ENCODE measurements around the gene HMGB4.

The HMGB4 gene

DNA sequence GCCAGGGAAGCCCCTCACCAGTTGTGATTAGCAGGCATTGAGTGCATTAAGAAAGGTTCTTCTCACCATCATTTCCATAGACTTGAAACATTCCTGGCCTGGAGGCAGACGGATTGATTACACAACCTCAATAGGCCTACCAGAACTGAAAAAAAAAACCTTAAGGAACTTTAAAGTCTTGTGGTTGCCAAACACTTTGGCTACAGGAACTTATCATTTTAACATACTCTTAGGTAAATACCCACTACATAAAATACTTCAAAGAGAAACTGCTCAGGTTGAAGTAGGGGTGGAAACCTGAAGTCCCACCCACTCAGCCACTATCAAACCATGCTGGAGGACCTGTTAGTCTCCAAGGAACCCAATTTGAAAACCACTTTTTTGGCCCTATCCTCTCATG, 22.4 kb upstream of the HMGB4 start:
- H3K36me3 ChIP-seq, result no peaks in the 10 kb centered on the region
- no peaks in the 10 kb centered on the region for H4K20me1 ChIP-seq

GRCh38 chr1:33842348-33842747, 21.5 kb upstream of the HMGB4 start:
- H3K9me3 ChIP-seq (replicated peaks in 1 of 11), result no peaks in the 10 kb centered on the region
- H3K4me2 ChIP-seq, result no peak overlapping the region
- no peak overlapping the region for H3K27ac ChIP-seq
- H3K9ac ChIP-seq, result no peak overlapping the region
- H3K4me1 ChIP-seq, result no peaks in the 10 kb centered on the region
- no peaks in the 10 kb centered on the region for H4K20me1 ChIP-seq
- H3K27me3 ChIP-seq, result no peaks in the 10 kb centered on the region
- TF ChIP-seq Cebpa-rat (IDR thresholded peaks at IDR 0.05), result no peak
- H3K36me3 ChIP-seq, result no peaks in the 10 kb centered on the region
- H3K4me3 ChIP-seq, result no peak overlapping the region

More for the DNA sequence above, 22.4 kb upstream of the HMGB4 start:
- H3K4me3 ChIP-seq, result no peak overlapping the region
- no peak overlapping the region for H3K27ac ChIP-seq
- TF ChIP-seq Cebpa-rat (IDR thresholded peaks at IDR 0.05), result no peak
- no peaks in the 10 kb centered on the region for H3K4me1 ChIP-seq
- H3K27me3 ChIP-seq, result no peaks in the 10 kb centered on the region
- H3K9ac ChIP-seq, result no peak overlapping the region
- H3K4me2 ChIP-seq, result no peak overlapping the region
- H3K9me3 ChIP-seq (replicated peaks in 1 of 11), result peaks cover 0 to 8% (median 5%) of the 10 kb centered on the region in 11 experiments; a peak in 9 of 22 replicates

- TF ChIP-seq Cebpa-rat (IDR thresholded peaks at IDR 0.05), result no peak
- no peak overlapping the region for H3K4me3 ChIP-seq
- no peaks in the 10 kb centered on the region for H3K4me1 ChIP-seq
- H3K9ac ChIP-seq, result no peak overlapping the region
- no peak overlapping the region for H3K27ac ChIP-seq
- H4K20me1 ChIP-seq, result no peaks in the 10 kb centered on the region
- H3K27me3 ChIP-seq, result no peaks in the 10 kb centered on the region
- no peaks in the 10 kb centered on the region for H3K9me3 ChIP-seq (replicated peaks in 1 of 11)
- H3K36me3 ChIP-seq, result no peaks in the 10 kb centered on the region
- no peak overlapping the region for H3K4me2 ChIP-seq
These were observed 19.7 kb upstream of the HMGB4 start for GRCh38 chr1:33844166-33844565.

DNA sequence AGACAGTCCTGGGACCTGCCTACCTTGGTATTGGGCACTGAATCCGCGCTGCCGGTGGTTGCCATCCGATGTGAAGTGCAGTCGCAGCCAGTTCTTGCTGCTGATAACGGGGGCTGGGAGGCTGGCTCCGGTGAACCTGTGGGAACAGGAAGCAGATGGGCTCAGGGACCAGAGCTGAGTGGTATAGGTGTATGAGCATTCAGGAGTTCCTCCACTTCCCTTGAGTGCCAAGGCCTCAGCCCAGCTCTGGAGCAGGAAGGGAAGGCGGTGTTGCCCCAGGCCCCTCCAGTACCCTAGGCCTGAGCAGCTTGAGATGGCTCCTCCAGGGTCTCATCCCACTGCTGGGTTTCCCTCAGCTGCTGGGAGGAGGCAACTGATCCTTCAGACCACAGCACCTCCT, 17.0 kb upstream of the HMGB4 start:
- Histone ChIP-seq H4K20me1 (no peaks in the 10 kb centered on the region), H3K36me3 (no peaks in the 10 kb centered on the region), H3K9me3 (replicated peaks in 1 of 11) (no peaks in the 10 kb centered on the region), H3K4me1 (no peaks in the 10 kb centered on the region), H3K9ac (no peak overlapping the region), H3K4me3 (no peak overlapping the region), H3K4me2 (no peak overlapping the region), H3K27me3 (no peaks in the 10 kb centered on the region), H3K27ac (no peak overlapping the region)
- TF ChIP-seq Cebpa-rat (IDR thresholded peaks at IDR 0.05), result no peak

DNA sequence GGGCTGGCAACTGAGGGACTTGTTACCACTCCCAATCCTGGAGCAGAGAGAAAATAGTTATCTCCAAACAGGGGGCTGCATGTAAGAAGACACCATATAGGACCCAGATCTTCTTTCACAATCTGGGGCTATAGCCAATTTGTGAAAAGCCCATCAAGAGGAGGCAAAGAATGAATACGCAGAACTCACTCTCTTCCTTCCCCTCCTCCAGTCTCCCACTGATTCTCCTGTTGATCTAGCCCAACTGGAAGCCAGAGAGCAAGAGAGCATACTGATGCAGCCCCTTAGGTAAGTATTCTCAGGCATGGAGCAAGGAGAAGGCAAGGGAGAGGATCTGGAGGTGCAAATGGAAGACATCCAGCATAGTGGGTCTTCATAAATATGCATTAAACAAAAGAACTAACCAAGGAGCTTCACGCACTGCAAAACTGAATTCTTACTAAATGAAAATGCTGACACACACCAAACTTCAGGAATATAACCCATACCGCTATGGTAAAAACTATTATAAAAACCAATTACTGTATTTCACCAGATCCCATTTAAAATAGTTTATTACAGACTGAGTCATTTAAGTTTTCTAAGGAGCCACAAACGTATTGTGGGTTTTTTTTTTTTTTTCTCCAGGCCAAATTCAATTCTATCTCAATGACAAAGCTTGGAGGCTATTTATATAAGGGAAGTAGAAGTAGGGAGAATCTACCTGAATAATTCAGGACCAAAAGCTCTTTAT, 15.5 kb upstream of the HMGB4 start:
- no peak overlapping the region for H3K27ac ChIP-seq
- TF ChIP-seq Cebpa-rat (IDR thresholded peaks at IDR 0.05), result no peak
- H3K9ac ChIP-seq, result no peak overlapping the region
- H3K4me1 ChIP-seq, result no peaks in the 10 kb centered on the region
- H3K27me3 ChIP-seq, result no peaks in the 10 kb centered on the region
- no peaks in the 10 kb centered on the region for H4K20me1 ChIP-seq
- H3K9me3 ChIP-seq (replicated peaks in 1 of 11), result no peaks in the 10 kb centered on the region
- no peak overlapping the region for H3K4me2 ChIP-seq
- no peaks in the 10 kb centered on the region for H3K36me3 ChIP-seq
- H3K4me3 ChIP-seq, result no peak overlapping the region

- Histone ChIP-seq H4K20me1 (no peaks in the 10 kb centered on the region), H3K36me3 (no peaks in the 10 kb centered on the region), H3K9me3 (replicated peaks in 1 of 11) (no peaks in the 10 kb centered on the region), H3K27me3 (no peaks in the 10 kb centered on the region), H3K4me2 (no peak overlapping the region), H3K9ac (no peak overlapping the region), H3K4me1 (no peaks in the 10 kb centered on the region), H3K4me3 (no peak overlapping the region), H3K27ac (no peak overlapping the region)
- TF ChIP-seq Cebpa-rat (IDR thresholded peaks at IDR 0.05), result no peak
These were observed 14.7 kb upstream of the HMGB4 start for GRCh38 chr1:33849211-33849610.

- H3K9ac ChIP-seq, result no peak overlapping the region
- no peaks in the 10 kb centered on the region for H4K20me1 ChIP-seq
- H3K4me3 ChIP-seq, result no peak overlapping the region
- no peak overlapping the region for H3K4me2 ChIP-seq
- H3K27me3 ChIP-seq, result no peaks in the 10 kb centered on the region
- peaks cover 0 to 4% (median 0%) of the 10 kb centered on the region in 10 experiments; a peak in 2 of 20 replicates for H3K4me1 ChIP-seq
- H3K36me3 ChIP-seq, result no peaks in the 10 kb centered on the region
- H3K27ac ChIP-seq, result no peak overlapping the region
- TF ChIP-seq Cebpa-rat (IDR thresholded peaks at IDR 0.05), result no peak
- H3K9me3 ChIP-seq (replicated peaks in 1 of 11), result no peaks in the 10 kb centered on the region
These were observed 13.4 kb upstream of the HMGB4 start for GRCh38 chr1:33850481-33850880.

GRCh38 chr1:33852711-33853110, 11.2 kb upstream of the HMGB4 start:
- H4K20me1 ChIP-seq, result no peaks in the 10 kb centered on the region
- no peak overlapping the region for H3K4me3 ChIP-seq
- no peaks in the 10 kb centered on the region for H3K9me3 ChIP-seq (replicated peaks in 1 of 11)
- peak overlapping the region in 1 of 11 experiments; percentile 18; a peak in 2 of 22 replicates for H3K4me2 ChIP-seq
- H3K9ac ChIP-seq, result no peak overlapping the region
- no peak overlapping the region for H3K27ac ChIP-seq
- no peaks in the 10 kb centered on the region for H3K27me3 ChIP-seq
- H3K36me3 ChIP-seq, result no peaks in the 10 kb centered on the region
- no peak for TF ChIP-seq Cebpa-rat (IDR thresholded peaks at IDR 0.05)
- H3K4me1 ChIP-seq, result peaks cover 0 to 4% (median 0%) of the 10 kb centered on the region in 10 experiments; a peak in 2 of 20 replicates

DNA sequence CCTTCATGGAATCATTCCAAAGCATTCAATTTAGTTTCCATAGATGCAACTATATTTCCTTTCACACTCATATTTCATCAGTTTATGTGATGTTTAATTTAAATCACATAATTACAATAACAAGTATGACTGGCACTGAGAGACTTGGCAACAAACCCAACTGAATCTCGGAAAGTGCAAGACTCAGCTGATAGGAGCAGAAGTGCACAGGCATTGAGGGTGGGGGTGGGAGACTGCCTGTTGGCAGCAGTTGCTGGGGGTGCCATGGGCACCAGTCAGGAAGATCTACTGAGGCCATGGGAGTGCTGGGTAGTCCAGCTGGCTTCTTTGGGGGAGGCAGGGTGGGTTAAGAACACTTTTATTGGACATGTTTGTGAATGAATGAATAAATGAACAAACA, 10.4 kb upstream of the HMGB4 start:
- no peak overlapping the region for H3K4me3 ChIP-seq
- no peak overlapping the region for H3K4me2 ChIP-seq
- H3K9ac ChIP-seq, result no peak overlapping the region
- peaks cover 0 to 4% (median 0%) of the 10 kb centered on the region in 10 experiments; a peak in 2 of 20 replicates for H3K4me1 ChIP-seq
- no peak for TF ChIP-seq Cebpa-rat (IDR thresholded peaks at IDR 0.05)
- no peaks in the 10 kb centered on the region for H3K36me3 ChIP-seq
- H4K20me1 ChIP-seq, result no peaks in the 10 kb centered on the region
- H3K27me3 ChIP-seq, result no peaks in the 10 kb centered on the region
- H3K9me3 ChIP-seq (replicated peaks in 1 of 11), result no peaks in the 10 kb centered on the region
- H3K27ac ChIP-seq, result no peak overlapping the region

- no peak for TF ChIP-seq Cebpa-rat (IDR thresholded peaks at IDR 0.05)
- H3K4me2 ChIP-seq, result no peak overlapping the region
- H3K27me3 ChIP-seq, result no peaks in the 10 kb centered on the region
These were observed 9.8 kb upstream of the HMGB4 start for GRCh38 chr1:33854091-33854490.

More at GRCh38 chr1:33854091-33854490, 9.8 kb upstream of the HMGB4 start:
- H3K36me3 ChIP-seq, result no peaks in the 10 kb centered on the region
- H3K9me3 ChIP-seq (replicated peaks in 1 of 11), result no peaks in the 10 kb centered on the region
- H3K27ac ChIP-seq, result no peak overlapping the region
- no peak overlapping the region for H3K4me3 ChIP-seq
- H4K20me1 ChIP-seq, result no peaks in the 10 kb centered on the region
- no peak overlapping the region for H3K9ac ChIP-seq
- H3K4me1 ChIP-seq, result peaks cover 0 to 4% (median 0%) of the 10 kb centered on the region in 10 experiments; a peak in 2 of 20 replicates

Data from BLaER1 treated with 17β-estradiol and CSF1 and Interleukin-3, amounts not matched to agents 10 nM and 100 nM (cell line).